Chondrocyte (in vitro differentiated cells): Measurements from ENCODE around the gene CREB5. TPM values are rescaled to one million over a fixed set of nuclear protein-coding genes. Genes with fewer than 3 reads are reported as not detected.

Source experiments
- DNase-seq: peaks from one replicate; pipeline ENCODE4 v3.0.0; 2021; ENCODE audit warnings: mixed read lengths, low spot score
- H3K27ac Mint-ChIP-seq: one replicate; pipeline ENCODE4 v1.8.0; 2021; ENCODE audit warnings: mild to moderate bottlenecking, moderate library complexity, mixed read lengths; ENCODE audit not compliant: unreplicated experiment
- H3K27me3 Mint-ChIP-seq: 2 replicates; pipeline ENCODE4 v1.8.0; 2021; ENCODE audit warnings: low read depth, mixed read lengths
- H3K36me3 Mint-ChIP-seq: 2 replicates; pipeline ENCODE4 v1.8.0; 2021; ENCODE audit warnings: low read depth, mixed read lengths
- H3K4me1 Mint-ChIP-seq: 2 replicates; pipeline ENCODE4 v1.8.0; 2021; ENCODE audit warnings: low read depth, mild to moderate bottlenecking, mixed read lengths
- H3K4me3 Mint-ChIP-seq: one replicate; pipeline ENCODE4 v1.8.0; 2021; ENCODE audit warnings: mild to moderate bottlenecking, moderate library complexity, mixed read lengths; ENCODE audit not compliant: unreplicated experiment
- H3K9me3 Mint-ChIP-seq: 2 replicates; pipeline ENCODE4 v1.8.0; 2021; ENCODE audit warnings: low read depth, mixed read lengths
- total RNA-seq: library from RNA; stranded (reverse); gene quantifications from 3 replicates; pipeline ENCODE4 v1.2.1, GENCODE V29; 2021
- TF ChIP-seq, protein P1 (sequence below): fragments of 200-600 bp; sonication (generic); IDR thresholded peaks from 2 replicates; pipeline ENCODE4 v1.5.0; 2021; ENCODE audit warnings: antibody characterized with exemption, mild to moderate bottlenecking, moderate library complexity

CREB5 gene
- total RNA-seq, 1 donor from 2014 or later, result 8.2 TPM

DNA sequence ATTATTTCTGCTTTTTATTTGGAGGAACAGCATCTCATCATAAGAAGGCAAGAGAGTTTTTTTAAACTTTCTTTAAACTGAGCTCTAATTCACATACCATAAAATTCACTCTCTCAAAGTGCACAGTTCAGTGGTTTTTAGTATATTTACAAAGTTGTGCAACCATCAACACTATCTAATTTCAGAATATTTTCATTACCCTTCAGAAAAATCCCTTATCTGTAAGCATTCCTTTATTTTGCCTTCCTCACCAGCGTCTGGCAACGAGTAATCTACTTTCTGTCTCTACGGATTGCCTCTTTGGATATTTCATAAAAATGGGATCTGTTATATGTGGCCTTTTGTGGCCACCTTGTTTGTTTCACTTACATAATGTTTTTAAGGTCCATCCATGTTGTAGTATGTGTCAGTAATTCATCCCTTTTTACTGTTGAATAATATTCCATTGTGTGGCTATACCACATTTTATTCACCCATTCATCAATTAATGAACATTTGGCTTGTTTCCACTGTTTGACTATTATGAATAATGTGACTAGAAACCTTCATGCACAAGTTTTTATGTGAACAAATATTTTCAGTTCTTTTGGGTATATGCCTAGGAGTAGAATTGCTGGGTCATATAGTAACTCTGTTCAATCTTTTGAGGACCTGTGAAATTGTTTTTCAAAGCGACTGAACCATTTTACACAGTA lies 364.3 kb downstream of the CREB5 start:
- H3K4me3 Mint-ChIP-seq, result no peak overlapping the region
- TF ChIP-seq, protein P1, sequence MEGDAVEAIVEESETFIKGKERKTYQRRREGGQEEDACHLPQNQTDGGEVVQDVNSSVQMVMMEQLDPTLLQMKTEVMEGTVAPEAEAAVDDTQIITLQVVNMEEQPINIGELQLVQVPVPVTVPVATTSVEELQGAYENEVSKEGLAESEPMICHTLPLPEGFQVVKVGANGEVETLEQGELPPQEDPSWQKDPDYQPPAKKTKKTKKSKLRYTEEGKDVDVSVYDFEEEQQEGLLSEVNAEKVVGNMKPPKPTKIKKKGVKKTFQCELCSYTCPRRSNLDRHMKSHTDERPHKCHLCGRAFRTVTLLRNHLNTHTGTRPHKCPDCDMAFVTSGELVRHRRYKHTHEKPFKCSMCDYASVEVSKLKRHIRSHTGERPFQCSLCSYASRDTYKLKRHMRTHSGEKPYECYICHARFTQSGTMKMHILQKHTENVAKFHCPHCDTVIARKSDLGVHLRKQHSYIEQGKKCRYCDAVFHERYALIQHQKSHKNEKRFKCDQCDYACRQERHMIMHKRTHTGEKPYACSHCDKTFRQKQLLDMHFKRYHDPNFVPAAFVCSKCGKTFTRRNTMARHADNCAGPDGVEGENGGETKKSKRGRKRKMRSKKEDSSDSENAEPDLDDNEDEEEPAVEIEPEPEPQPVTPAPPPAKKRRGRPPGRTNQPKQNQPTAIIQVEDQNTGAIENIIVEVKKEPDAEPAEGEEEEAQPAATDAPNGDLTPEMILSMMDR, result no peak
- H3K27me3 Mint-ChIP-seq, result no peaks in the 10 kb centered on the region
- H3K27ac Mint-ChIP-seq, result no peak overlapping the region
- no peak for DNase-seq
- H3K4me1 Mint-ChIP-seq, result peaks cover 27% of the 10 kb centered on the region
- peaks cover 2% of the 10 kb centered on the region for H3K36me3 Mint-ChIP-seq
- H3K9me3 Mint-ChIP-seq, result no peaks in the 10 kb centered on the region

DNA sequence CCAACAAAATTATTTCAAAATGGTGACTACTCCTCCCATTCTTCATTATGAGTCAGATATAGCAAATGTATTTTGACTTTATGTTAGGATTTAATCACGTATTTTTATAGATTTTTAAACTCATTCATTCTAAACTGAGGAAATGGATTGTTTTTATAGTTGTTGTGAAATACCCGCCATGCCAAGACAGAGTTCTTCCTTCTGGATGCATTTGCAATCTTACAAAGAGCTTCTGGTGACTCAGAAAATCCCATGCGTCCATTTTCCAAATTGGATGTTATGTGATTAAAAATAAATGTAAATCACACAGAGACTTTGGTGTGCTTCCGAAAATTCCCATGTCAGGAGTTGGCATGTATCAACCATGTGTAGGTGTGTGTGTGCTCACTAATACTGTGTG lies 366.5 kb downstream of the CREB5 start:
- no peak overlapping the region for H3K27ac Mint-ChIP-seq
- H3K27me3 Mint-ChIP-seq, result no peaks in the 10 kb centered on the region
- H3K9me3 Mint-ChIP-seq, result no peaks in the 10 kb centered on the region
- DNase-seq, result no peak
- TF ChIP-seq, protein P1, result no peak
- H3K36me3 Mint-ChIP-seq, result peaks cover 2% of the 10 kb centered on the region
- peaks cover 26% of the 10 kb centered on the region for H3K4me1 Mint-ChIP-seq
- no peak overlapping the region for H3K4me3 Mint-ChIP-seq

DNA sequence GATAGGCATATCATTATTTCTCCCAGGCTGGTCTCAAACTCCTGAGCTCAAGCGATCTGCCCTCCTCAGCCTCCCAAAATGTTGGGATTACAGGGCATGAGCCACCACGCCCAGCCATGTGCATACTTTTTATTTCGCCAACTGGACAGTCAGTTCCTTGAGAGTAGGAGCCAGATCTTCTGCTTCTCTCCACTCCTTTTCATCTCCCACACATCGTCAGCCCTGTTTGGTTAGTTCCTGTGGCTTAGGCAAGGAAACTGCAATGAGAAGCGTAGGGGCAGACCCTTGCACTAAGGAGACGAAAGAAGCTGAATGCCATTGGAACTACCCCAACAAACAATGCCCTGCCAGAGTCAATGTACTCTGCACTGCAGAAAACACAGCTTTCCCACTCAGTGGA lies 367.6 kb downstream of the CREB5 start:
- H3K27ac Mint-ChIP-seq, result no peak overlapping the region
- H3K9me3 Mint-ChIP-seq, result no peaks in the 10 kb centered on the region
- peaks cover 15% of the 10 kb centered on the region for H3K4me1 Mint-ChIP-seq
- no peak for DNase-seq
- H3K27me3 Mint-ChIP-seq, result no peaks in the 10 kb centered on the region
- H3K4me3 Mint-ChIP-seq, result no peak overlapping the region
- H3K36me3 Mint-ChIP-seq, result peaks cover 2% of the 10 kb centered on the region
- TF ChIP-seq, protein P1, result no peak

DNA sequence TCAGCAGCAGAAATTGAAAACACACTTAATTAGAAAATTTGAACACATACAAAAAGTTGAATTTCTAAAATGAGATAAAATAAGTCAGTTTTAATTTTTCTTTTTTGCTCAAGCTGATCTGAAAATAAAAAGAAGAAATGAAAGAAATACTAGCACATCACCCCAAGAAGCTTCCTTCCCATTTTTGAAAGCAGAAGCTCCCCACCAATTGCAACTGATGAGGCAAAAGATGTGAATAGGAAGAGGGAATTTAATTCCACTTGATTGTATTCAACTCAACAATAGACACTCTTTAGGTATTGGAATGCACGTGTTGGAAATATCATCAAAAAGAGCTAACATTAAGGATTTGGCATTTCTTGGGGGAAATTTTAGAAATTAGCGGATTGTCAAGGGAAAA lies 370.0 kb downstream of the CREB5 start:
- H3K36me3 Mint-ChIP-seq, result peaks cover 2% of the 10 kb centered on the region
- DNase-seq, result no peak
- TF ChIP-seq, protein P1, result no peak
- H3K4me3 Mint-ChIP-seq, result no peak overlapping the region
- no peaks in the 10 kb centered on the region for H3K9me3 Mint-ChIP-seq
- no peak overlapping the region for H3K27ac Mint-ChIP-seq
- H3K4me1 Mint-ChIP-seq, result peaks cover 13% of the 10 kb centered on the region
- no peaks in the 10 kb centered on the region for H3K27me3 Mint-ChIP-seq

DNA sequence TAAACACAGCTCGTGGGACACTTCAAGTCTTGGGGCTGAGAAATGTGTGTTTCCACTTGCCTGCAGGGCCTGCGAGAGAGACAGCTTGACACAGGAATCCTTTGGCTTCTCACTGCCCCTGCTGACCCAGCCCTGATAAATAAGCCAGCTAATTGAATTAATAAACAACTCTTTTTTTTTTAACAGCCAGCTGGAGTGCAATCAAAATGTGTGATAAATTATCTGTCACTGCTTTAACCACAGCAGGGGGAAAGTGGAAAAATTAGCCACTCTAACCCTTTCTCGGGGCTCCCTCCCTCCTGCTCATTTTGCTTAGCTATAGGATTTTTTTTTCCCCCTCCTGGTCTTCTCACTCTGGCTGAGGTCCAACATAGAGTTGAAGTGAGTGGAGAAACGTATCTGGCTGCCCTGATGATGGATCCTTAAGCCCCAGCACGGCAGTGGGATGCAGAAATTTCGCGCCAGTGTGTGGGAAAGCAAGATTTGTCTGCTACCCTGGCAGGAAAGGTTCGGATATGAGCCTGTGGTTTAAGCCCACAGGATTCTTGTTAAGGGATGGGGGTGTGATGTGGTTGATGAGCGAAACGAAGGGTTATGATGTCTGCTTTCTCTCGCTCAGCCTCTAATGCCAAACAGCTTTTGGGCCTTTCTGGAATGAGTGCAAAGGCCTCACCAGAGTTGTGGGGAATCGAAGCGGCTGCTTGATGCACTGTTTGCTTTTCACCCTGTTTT lies 372.0 kb downstream of the CREB5 start:
- Mint-ChIP-seq H3K4me3 (no peak overlapping the region), H3K9me3 (no peaks in the 10 kb centered on the region), H3K27me3 (no peaks in the 10 kb centered on the region), H3K36me3 (peaks cover 2% of the 10 kb centered on the region), H3K27ac (no peak overlapping the region), H3K4me1 (peaks cover 3% of the 10 kb centered on the region)
- TF ChIP-seq, protein P1, result no peak
- DNase-seq, result no peak
